ENCODE results near the gene FBXO39. TPM values are rescaled to one million over a fixed set of nuclear protein-coding genes. Genes with fewer than 3 reads are reported as not detected.
"Not testable (repeated sequence)": the region's sequence is repeated elsewhere in the genome, so short reads cannot be mapped to it uniquely, and the experiment has no call there.

Gene FBXO39
- polyA plus RNA-seq (2012; ENCODE audit: insufficient read depth, insufficient read length, low read depth) = not detected

DNA sequence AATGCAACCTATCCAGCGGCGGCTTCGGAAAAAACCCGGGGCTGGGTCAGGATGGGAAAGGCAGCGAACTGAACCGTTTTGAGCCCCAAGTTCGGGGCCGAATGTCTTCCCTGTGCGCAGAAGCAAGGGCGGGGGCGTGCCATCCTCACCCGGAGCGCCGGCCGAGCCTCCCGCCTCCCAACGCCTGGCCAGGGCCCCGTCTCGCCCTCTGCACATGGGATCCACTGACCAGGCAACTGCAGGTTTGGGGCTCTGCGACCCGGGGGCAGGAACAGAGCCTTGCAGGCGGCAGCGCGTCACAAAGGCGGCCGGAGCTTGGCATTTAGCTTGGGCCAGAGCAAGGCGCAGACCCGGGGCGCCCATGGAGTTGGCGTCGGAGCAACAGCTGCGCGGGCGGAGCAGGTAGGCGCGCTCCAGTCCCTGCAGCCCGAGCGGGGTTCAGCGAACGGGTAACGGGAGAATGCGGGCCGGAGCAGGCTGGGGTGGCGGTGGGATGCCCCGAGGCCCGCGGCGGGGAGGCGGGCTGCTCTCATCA, at the start of gene FBXO39:
Gene FBXO39 (plus strand): TSS at position 345 of the 535 bp plus-strand sequence. CDS start 3,654 bp downstream, outside the sequence.
- TF ChIP-seq, protein P1, sequence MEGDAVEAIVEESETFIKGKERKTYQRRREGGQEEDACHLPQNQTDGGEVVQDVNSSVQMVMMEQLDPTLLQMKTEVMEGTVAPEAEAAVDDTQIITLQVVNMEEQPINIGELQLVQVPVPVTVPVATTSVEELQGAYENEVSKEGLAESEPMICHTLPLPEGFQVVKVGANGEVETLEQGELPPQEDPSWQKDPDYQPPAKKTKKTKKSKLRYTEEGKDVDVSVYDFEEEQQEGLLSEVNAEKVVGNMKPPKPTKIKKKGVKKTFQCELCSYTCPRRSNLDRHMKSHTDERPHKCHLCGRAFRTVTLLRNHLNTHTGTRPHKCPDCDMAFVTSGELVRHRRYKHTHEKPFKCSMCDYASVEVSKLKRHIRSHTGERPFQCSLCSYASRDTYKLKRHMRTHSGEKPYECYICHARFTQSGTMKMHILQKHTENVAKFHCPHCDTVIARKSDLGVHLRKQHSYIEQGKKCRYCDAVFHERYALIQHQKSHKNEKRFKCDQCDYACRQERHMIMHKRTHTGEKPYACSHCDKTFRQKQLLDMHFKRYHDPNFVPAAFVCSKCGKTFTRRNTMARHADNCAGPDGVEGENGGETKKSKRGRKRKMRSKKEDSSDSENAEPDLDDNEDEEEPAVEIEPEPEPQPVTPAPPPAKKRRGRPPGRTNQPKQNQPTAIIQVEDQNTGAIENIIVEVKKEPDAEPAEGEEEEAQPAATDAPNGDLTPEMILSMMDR (IDR thresholded peaks at IDR 0.05; ENCODE audit: low read depth, low read length) = no peak
- H3K9me3 ChIP-seq = no peaks in the 10 kb centered on the region
- no peaks in the 10 kb centered on the region; the same call in 1 of the 2 replicates for H3K27me3 ChIP-seq
- no peaks in the 10 kb centered on the region for H3K36me3 ChIP-seq
- no peaks in the 10 kb centered on the region for H3K4me1 ChIP-seq
- H3K4me3 ChIP-seq (ENCODE audit: low read depth, low read length) = no peak within 1 kb of the TSS
- DNase-seq = no peak

DNA sequence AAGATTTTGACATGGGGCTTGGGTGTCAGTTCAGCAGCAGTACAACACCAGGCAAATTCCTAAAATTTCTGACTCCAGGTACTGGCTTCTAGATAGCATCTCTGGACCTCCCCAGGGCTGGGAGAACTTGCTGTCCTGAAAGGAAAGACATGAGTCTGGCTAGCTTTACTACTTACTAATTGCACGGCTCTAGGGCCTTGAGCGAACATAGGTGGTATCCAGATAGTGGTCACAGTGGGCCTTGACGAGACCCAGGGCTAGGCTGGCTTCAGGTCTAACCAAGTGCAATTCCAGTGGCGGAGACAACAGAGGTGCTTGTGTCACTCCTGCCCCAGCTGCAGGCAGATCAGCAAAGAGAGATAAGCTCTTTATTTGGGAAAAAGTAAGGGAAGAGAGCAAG, 46.5 kb upstream of the FBXO39 start:
- TF ChIP-seq, protein P1 (IDR thresholded peaks at IDR 0.05; ENCODE audit: low read depth, low read length) = no peak
- H3K27me3 ChIP-seq = no peaks in the 10 kb centered on the region
- no peak for DNase-seq
- H3K9me3 ChIP-seq = no peaks in the 10 kb centered on the region
- H3K4me3 ChIP-seq (ENCODE audit: low read depth, low read length) = no peak overlapping the region
- no peaks in the 10 kb centered on the region for H3K4me1 ChIP-seq
- no peaks in the 10 kb centered on the region for H3K36me3 ChIP-seq

DNA sequence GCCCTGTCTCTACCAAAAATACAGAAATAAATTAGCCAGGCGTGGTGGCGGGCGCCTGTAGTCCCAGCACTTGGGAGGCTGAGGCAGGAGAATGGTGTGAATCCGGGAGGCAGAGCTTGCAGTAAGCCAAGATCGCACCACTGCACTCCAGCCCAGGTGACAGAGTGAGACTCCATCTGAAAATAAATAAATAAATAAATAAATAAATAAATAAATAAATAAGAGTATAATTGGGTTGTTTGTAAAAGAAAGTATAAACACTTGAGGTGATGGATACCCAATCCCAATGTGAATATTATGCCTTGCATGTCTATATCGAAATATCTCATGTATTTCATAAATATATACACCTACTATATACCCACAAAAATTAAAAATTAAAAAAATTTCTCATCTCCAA, 29.4 kb upstream of the FBXO39 start:
- not testable (repeated sequence) for DNase-seq; H3K4me3 ChIP-seq (ENCODE audit: low read depth, low read length); H3K4me1 ChIP-seq; H3K9me3 ChIP-seq; H3K27me3 ChIP-seq; H3K36me3 ChIP-seq

DNA sequence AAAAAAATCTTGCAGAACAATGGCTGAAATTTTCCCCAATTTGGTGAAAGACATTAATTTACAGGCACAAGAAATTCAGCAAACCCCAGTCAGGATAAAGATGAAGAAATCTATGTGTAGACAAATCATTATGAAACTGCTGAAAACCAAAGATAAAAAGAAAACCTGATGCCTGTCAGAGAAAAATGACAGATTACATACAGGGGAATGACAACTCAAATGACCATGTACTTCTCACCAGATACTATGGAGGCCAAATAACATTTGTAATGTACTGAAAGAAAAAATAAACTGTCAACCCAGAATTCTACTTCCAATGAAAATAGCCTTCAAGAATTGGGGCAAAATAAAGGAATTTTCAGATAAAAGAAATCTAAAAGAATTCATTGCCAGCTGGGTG, 27.4 kb upstream of the FBXO39 start:
- DNase-seq = no peak
- Histone ChIP-seq H3K9me3 (no peaks in the 10 kb centered on the region), H3K36me3 (no peaks in the 10 kb centered on the region), H3K27me3 (no peaks in the 10 kb centered on the region), H3K4me1 (no peaks in the 10 kb centered on the region), H3K4me3 (ENCODE audit: low read depth, low read length) (no peak overlapping the region)
- TF ChIP-seq, protein P1 (IDR thresholded peaks at IDR 0.05; ENCODE audit: low read depth, low read length) = no peak

DNA sequence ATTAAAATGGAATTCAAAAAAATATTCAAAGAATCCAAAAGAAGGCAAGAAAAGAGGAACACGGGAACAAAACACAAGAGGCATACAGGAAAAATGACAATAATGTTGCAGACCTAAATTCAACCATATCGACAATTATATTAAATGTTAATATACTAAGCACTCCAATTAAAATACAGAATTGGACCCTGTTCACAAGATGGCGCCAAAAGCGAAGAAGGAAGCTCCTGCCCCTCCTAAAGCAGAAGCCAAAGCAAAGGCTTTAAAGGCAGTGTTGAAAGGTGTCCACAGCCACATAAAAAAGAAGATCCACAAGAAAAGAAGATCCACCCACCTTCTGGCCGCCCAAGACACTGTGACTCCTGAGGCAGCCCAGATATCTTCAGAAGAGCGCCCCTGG, 26.5 kb upstream of the FBXO39 start:
- H3K9me3 ChIP-seq = no peaks in the 10 kb centered on the region
- no peak for DNase-seq
- no peaks in the 10 kb centered on the region for H3K36me3 ChIP-seq
- H3K4me3 ChIP-seq (ENCODE audit: low read depth, low read length) = no peak overlapping the region
- H3K27me3 ChIP-seq = no peaks in the 10 kb centered on the region
- TF ChIP-seq, protein P1 (IDR thresholded peaks at IDR 0.05; ENCODE audit: low read depth, low read length) = no peak
- no peaks in the 10 kb centered on the region for H3K4me1 ChIP-seq

DNA sequence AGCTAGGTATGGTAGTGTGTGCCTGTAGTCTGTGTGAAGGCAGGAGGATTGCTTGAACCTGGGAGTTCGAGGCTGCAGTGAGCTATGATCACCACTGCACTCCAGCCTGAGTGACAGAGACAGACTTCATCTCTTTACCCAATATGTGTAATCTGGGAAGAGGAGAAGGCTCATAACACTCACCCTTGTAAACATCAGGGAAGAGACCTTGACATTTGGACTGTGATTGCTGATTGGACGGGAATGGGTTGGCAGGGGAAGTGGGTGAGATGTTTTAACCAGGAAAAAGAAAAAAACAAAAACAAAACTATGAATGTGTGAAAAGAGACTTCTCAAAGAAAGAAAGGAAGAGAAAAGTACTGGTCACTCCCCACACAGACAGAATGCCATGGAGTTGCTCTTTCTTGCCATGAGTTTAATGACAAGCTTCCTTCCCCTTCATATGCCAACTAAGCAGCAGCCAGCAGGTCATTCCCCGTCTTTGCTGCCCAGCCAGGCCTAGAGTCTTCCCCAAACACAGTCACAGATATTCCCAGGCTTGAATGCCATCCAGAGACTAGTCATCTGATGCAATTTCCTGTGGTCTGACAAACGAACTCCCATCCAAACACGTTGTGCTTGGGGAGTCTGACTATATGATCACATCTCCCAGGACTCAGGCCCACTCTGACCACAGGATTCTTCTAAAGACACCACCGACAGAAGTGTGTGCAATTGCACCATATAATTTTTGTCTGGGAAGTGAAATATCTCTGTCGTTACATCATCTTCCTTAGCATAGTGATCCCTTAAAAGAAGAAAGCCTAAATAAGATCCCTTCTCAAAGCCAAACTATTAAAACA, 23.7 kb upstream of the FBXO39 start:
- no peaks in the 10 kb centered on the region for H3K27me3 ChIP-seq
- no peaks in the 10 kb centered on the region for H3K4me1 ChIP-seq
- H3K36me3 ChIP-seq = no peaks in the 10 kb centered on the region
- no peaks in the 10 kb centered on the region for H3K9me3 ChIP-seq
- TF ChIP-seq, protein P1 (IDR thresholded peaks at IDR 0.05; ENCODE audit: low read depth, low read length) = no peak
- DNase-seq = no peak
- no peak overlapping the region for H3K4me3 ChIP-seq (ENCODE audit: low read depth, low read length)
